ENCODE results near the gene TRIM37.

TRIM37 gene

GRCh38 chr17:59093702-59094231 is 12.9 kb downstream of the TRIM37 start:
- TF ChIP-seq POLR2AphosphoS5 (IDR thresholded peaks at IDR 0.05; ENCODE audit: low read depth, low read length) (no peak), TAF1 (IDR thresholded peaks at IDR 0.05; ENCODE audit: borderline replicate concordance, insufficient read depth, low read length) (no peak), FOXP2 (optimal IDR thresholded peaks at IDR 0.05; ENCODE audit: borderline replicate concordance, extremely low read depth, extremely low read length, insufficient read depth) (no peak), SIN3A (IDR thresholded peaks at IDR 0.05; ENCODE audit: borderline replicate concordance, insufficient read depth, low read length) (no peak)
- TF ChIP-seq, protein P1, sequence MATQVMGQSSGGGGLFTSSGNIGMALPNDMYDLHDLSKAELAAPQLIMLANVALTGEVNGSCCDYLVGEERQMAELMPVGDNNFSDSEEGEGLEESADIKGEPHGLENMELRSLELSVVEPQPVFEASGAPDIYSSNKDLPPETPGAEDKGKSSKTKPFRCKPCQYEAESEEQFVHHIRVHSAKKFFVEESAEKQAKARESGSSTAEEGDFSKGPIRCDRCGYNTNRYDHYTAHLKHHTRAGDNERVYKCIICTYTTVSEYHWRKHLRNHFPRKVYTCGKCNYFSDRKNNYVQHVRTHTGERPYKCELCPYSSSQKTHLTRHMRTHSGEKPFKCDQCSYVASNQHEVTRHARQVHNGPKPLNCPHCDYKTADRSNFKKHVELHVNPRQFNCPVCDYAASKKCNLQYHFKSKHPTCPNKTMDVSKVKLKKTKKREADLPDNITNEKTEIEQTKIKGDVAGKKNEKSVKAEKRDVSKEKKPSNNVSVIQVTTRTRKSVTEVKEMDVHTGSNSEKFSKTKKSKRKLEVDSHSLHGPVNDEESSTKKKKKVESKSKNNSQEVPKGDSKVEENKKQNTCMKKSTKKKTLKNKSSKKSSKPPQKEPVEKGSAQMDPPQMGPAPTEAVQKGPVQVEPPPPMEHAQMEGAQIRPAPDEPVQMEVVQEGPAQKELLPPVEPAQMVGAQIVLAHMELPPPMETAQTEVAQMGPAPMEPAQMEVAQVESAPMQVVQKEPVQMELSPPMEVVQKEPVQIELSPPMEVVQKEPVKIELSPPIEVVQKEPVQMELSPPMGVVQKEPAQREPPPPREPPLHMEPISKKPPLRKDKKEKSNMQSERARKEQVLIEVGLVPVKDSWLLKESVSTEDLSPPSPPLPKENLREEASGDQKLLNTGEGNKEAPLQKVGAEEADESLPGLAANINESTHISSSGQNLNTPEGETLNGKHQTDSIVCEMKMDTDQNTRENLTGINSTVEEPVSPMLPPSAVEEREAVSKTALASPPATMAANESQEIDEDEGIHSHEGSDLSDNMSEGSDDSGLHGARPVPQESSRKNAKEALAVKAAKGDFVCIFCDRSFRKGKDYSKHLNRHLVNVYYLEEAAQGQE (IDR thresholded peaks at IDR 0.05; ENCODE audit: insufficient read depth in 1 of 2, low read depth in 2 of 2, low read length in 2 of 2): no peak

- TF ChIP-seq TAF1 (IDR thresholded peaks at IDR 0.05; ENCODE audit: borderline replicate concordance, insufficient read depth, low read length) (no peak), POLR2AphosphoS5 (IDR thresholded peaks at IDR 0.05; ENCODE audit: low read depth, low read length) (no peak), SIN3A (IDR thresholded peaks at IDR 0.05; ENCODE audit: borderline replicate concordance, insufficient read depth, low read length) (no peak), FOXP2 (optimal IDR thresholded peaks at IDR 0.05; ENCODE audit: borderline replicate concordance, extremely low read depth, extremely low read length, insufficient read depth) (no peak)
- TF ChIP-seq, protein P1 (IDR thresholded peaks at IDR 0.05; ENCODE audit: insufficient read depth in 1 of 2, low read depth in 2 of 2, low read length in 2 of 2): no peak
Measured at GRCh38 chr17:59093145-59093701, 13.5 kb downstream of the TRIM37 start.

GRCh38 chr17:59084154-59084553 is 22.5 kb downstream of the TRIM37 start:
- TF ChIP-seq, protein P1 (IDR thresholded peaks at IDR 0.05; ENCODE audit: insufficient read depth in 1 of 2, low read depth in 2 of 2, low read length in 2 of 2): no peak
- TF ChIP-seq FOXP2 (optimal IDR thresholded peaks at IDR 0.05; ENCODE audit: borderline replicate concordance, extremely low read depth, extremely low read length, insufficient read depth) (no peak), SIN3A (IDR thresholded peaks at IDR 0.05; ENCODE audit: borderline replicate concordance, insufficient read depth, low read length) (no peak), POLR2AphosphoS5 (IDR thresholded peaks at IDR 0.05; ENCODE audit: low read depth, low read length) (no peak), TAF1 (IDR thresholded peaks at IDR 0.05; ENCODE audit: borderline replicate concordance, insufficient read depth, low read length) (no peak)

DNA sequence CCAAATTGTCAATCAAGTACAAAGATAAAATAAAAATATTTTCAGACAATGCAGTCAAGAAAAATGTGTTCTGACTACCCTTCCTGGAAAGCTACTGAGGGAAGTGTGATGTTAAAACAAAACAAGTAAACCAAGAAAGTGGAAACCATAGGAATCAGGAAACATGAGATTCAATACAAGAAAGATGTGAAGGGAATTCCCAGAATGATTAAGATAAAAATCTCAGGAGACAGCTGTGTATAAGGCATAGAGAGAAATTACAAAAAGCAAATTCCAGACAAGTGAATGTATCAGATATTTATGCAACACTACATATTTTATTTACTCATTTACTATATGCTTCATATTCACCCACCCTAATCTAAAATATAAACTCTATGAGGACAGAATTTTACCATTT is 32.2 kb downstream of the TRIM37 start:
- TF ChIP-seq TAF1 (IDR thresholded peaks at IDR 0.05; ENCODE audit: borderline replicate concordance, insufficient read depth, low read length): no peak
- TF ChIP-seq, protein P1 (IDR thresholded peaks at IDR 0.05; ENCODE audit: insufficient read depth in 1 of 2, low read depth in 2 of 2, low read length in 2 of 2): no peak
- no peak for TF ChIP-seq FOXP2 (optimal IDR thresholded peaks at IDR 0.05; ENCODE audit: borderline replicate concordance, extremely low read depth, extremely low read length, insufficient read depth)
- TF ChIP-seq POLR2AphosphoS5 (IDR thresholded peaks at IDR 0.05; ENCODE audit: low read depth, low read length): no peak
- no peak for TF ChIP-seq SIN3A (IDR thresholded peaks at IDR 0.05; ENCODE audit: borderline replicate concordance, insufficient read depth, low read length)
